Fibroblast of pulmonary artery (primary cell): ENCODE measurements around the gene GATA2.

Experiments
- DNase-seq: peaks from one replicate; pipeline ENCODE4 v3.0.0-alpha.2; 2010; ENCODE audit warnings: low read depth
- H3K4me3 ChIP-seq: replicated peaks from 2 replicates; pipeline ENCODE4 v1.5.1; 2011; ENCODE audit warnings: low read depth, mild to moderate bottlenecking, control low read depth, low read length, moderate library complexity
- CTCF ChIP-seq: IDR thresholded peaks from 2 replicates; pipeline ENCODE4 v1.5.1; 2011; ENCODE audit warnings: mild to moderate bottlenecking, control low read depth, low read length, inconsistent platforms; ENCODE audit errors: missing control alignments

The GATA2 gene

GRCh38 chr3:128469556-128469955, 23.4 kb downstream of the GATA2 start:
- TF ChIP-seq CTCF, result no peak
- no peak for DNase-seq
- H3K4me3 ChIP-seq, result no peak overlapping the region

- DNase-seq, result no peak
- TF ChIP-seq CTCF, result no peak
- H3K4me3 ChIP-seq, result no peak overlapping the region
Measured at GRCh38 chr3:128468791-128469527, 24.0 kb downstream of the GATA2 start.

- TF ChIP-seq CTCF, result no peak
- DNase-seq, result no peak
Measured at GRCh38 chr3:128468285-128468790, 24.7 kb downstream of the GATA2 start.

GRCh38 chr3:128466840-128467541, 26.0 kb downstream of the GATA2 start, which contains the start of gene DNAJB8:
TSS of gene DNAJB8 (minus strand) at chr3:128466890. CDS start at chr3:128463245, 3,645 bp downstream.
- no peak for DNase-seq
- H3K4me3 ChIP-seq, result no peak within 1 kb of the TSS
- no peak for TF ChIP-seq CTCF

More at GRCh38 chr3:128468285-128468790, 24.7 kb downstream of the GATA2 start:
- H3K4me3 ChIP-seq, result no peak overlapping the region

GRCh38 chr3:128464702-128465101, 28.3 kb downstream of the GATA2 start:
- no peak overlapping the region for H3K4me3 ChIP-seq
- TF ChIP-seq CTCF, result no peak
- DNase-seq, result no peak

GRCh38 chr3:128464188-128464587, 28.8 kb downstream of the GATA2 start:
- TF ChIP-seq CTCF, result no peak
- no peak overlapping the region for H3K4me3 ChIP-seq
- no peak for DNase-seq
